HG02870 (cell line): ENCODE measurements around the gene UBE3D.
"Not testable (repeated sequence)": the region's sequence is repeated elsewhere in the genome, so short reads cannot be mapped to it uniquely, and the experiment has no call there.

Experiments
- ATAC-seq: cut with Tn5 transposase; IDR thresholded peaks from one replicate; pipeline ENCODE4 v1.9.1; 2021; ENCODE audit warnings: mild to moderate bottlenecking, moderate library complexity; ENCODE audit not compliant: unreplicated experiment

Gene UBE3D

GRCh38 chr6:82875573-82876185 lies 190.0 kb downstream of the UBE3D start:
- no peak for ATAC-seq

- no peak for ATAC-seq
Observed at GRCh38 chr6:82874867-82875266, 190.8 kb downstream of the UBE3D start.

- no peak for ATAC-seq
Observed at GRCh38 chr6:82872185-82872584, 193.5 kb downstream of the UBE3D start.

- no peak for ATAC-seq
Observed at GRCh38 chr6:82870582-82871172, 195.0 kb downstream of the UBE3D start.

- no peak for ATAC-seq
Observed at GRCh38 chr6:82869493-82869892, 196.1 kb downstream of the UBE3D start.

- no peak for ATAC-seq
Observed at GRCh38 chr6:82867946-82868345, 197.7 kb downstream of the UBE3D start.

- no peak for ATAC-seq
Observed at GRCh38 chr6:82866446-82866845, 199.2 kb downstream of the UBE3D start.

- no peak for ATAC-seq
Observed at GRCh38 chr6:82865461-82865860, 200.2 kb downstream of the UBE3D start.

GRCh38 chr6:82863781-82864180 lies 201.9 kb downstream of the UBE3D start:
- no peak for ATAC-seq

- ATAC-seq, result no peak
Observed at GRCh38 chr6:82862543-82862942, 203.1 kb downstream of the UBE3D start.

- ATAC-seq, result no peak
Observed at GRCh38 chr6:82861121-82861520, 204.5 kb downstream of the UBE3D start.

GRCh38 chr6:82856077-82856476 lies 209.6 kb downstream of the UBE3D start:
- not testable (repeated sequence) for ATAC-seq

GRCh38 chr6:82852904-82853303 lies 212.7 kb downstream of the UBE3D start:
- ATAC-seq, result not testable (repeated sequence)

- ATAC-seq, result no peak
Observed at GRCh38 chr6:82843291-82843885, 222.3 kb downstream of the UBE3D start.

- no peak for ATAC-seq
Observed at GRCh38 chr6:82842721-82843120, 222.9 kb downstream of the UBE3D start.
